ENCODE results near the gene CRYGD.
A peak's percentile ranks its signal among the peaks of the same experiment; 100 is the strongest.

Gene CRYGD

DNA sequence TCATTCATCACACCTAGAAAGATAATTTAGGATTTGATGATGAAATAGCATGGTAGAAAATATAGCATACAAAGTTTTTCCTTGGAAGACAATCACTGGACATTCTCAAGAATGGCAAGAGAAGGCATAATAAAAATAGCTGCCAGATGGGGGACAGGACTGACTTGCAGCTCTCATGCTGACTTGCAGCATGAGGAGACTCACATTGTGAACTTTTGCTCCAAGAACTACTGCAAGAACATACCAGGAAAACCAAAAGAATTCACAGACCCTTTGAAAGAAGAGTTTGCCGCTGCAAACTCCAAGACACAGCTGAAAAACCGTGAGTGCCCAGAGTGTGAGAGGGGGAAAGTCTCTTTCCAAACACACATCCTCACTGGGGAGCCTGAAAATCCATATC lies 47.0 kb downstream of the CRYGD start:
- no peak for DNase-seq

DNA sequence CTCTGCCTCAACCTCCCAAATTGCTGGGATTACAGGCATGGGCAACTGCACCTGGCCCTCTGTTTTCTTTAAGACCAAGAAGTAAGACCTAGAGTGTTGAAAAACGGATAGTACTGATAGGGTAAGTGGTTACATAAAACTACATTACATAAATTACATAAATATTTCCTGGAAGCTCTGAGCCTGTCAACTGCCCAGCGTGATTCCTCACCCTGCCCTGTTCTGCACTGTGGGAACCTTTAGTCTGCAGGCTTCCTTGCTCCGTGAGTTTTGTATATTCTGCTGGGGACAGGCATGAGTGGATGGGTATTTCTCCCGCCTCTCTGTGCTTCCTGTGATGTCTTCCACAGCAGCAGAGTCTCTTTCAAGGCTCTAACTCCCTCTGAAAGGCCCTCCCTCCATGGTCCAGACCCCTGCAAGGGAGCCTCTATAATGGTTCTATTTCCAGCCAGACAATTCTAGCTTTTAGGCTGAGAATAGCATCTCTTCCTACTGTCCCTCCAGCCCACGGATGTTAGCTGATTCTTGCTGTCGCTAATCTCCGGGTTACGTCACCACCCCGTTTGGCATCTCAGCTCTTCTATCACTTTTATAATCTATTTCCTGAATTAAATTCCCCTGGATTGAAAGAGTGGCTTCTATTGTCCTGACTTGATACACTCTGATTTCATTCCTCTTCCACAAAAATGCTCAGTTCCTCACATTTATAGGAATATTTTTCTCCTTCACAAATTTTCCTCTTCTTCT lies 49.5 kb downstream of the CRYGD start:
- DNase-seq, result no peak

DNA sequence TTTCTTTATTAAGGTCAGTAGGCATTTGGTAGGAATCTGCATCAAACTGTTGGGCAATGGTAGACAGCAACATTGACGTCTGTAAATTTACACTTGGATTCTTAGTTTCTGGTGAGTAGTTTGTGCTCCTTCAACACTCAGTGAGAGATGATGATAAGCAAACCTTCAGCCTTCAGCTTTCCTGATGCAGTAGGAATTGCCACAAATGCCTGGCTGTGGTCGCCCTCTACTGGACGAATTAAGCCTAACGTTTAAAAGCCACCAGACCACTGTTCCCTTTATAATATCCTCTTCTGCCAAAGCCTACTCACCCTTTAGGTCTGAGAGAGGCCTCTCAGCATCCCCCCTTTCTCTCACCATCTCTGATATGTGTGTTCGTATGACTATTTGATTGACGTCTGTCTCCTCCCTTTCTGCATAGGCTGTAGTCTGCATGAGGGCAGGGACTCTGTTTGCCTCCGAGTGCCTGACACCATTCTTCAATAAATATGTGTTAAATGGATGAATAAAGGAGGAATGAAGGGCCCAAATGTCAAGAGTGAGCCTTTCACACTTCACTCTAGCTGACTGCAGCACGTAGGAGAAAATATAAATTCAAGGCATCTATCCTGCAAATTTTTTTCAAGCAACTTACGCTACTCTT lies 52.0 kb downstream of the CRYGD start:
- DNase-seq, result peak; percentile 25 to 29

Measured in stimulated activated CD4-positive, alpha-beta T cell treated with anti-CD3 and anti-CD28 coated beads, Interleukin-4, amount 100 ng/mL, for 4 hours (primary cell).